Thoracic aorta (tissue), 2 donors: ENCODE measurements around the gene RDX. TPM values are rescaled to one million over a fixed set of nuclear protein-coding genes. Genes with fewer than 3 reads are reported as not detected.
A peak's percentile ranks its signal among the peaks of the same experiment; 100 is the strongest.

Source experiments
- ATAC-seq: fragments of 150-250 bp; one replicate; pipeline ENCODE4 v1.8.0; 2017; ENCODE audit warnings: low read depth; ENCODE audit not compliant: insufficient number of reproducible peaks, low FRiP score
- DNase-seq: peaks from one replicate; pipeline ENCODE4 v3.0.0-alpha.2; 2020; ENCODE audit warnings: low spot score
- H3K27ac ChIP-seq, 2 donors: fragments of 200-600 bp; sonication (generic); 1 replicate in 1 of 2; 2 replicates in 1 of 2; pipeline ENCODE4 v1.5.1; 2016; ENCODE audit warnings: mild to moderate bottlenecking in 2 of 2, moderate library complexity in 2 of 2
- H3K27me3 ChIP-seq: fragments of 200-600 bp; sonication (generic); replicated peaks from 2 replicates; pipeline ENCODE4 v1.6.0; 2016; ENCODE audit warnings: mild to moderate bottlenecking; ENCODE audit not compliant: insufficient read depth
- H3K36me3 ChIP-seq: fragments of 200-600 bp; sonication (generic); one replicate; pipeline ENCODE4 v1.5.1; 2016
- H3K4me1 ChIP-seq, 2 donors: fragments of 200-600 bp; sonication (generic); 1 replicate in 1 of 2; 2 replicates in 1 of 2; pipeline versions ENCODE4 v1.5.1 to v1.6.0; 2016; ENCODE audit warnings: low read depth in 2 of 2, mild to moderate bottlenecking in 1 of 2; ENCODE audit not compliant: control insufficient read depth in 1 of 2
- H3K4me3 ChIP-seq: fragments of 200-600 bp; sonication (generic); 2 replicates; pipeline ENCODE4 v1.5.1; 2016; ENCODE audit warnings: mild to moderate bottlenecking
- H3K9me3 ChIP-seq: fragments of 200-600 bp; sonication (generic); 2 replicates; pipeline ENCODE4 v1.5.1; 2016
- CTCF ChIP-seq: fragments of 200-600 bp; sonication (generic); IDR thresholded peaks from one replicate; pipeline ENCODE4 v1.5.1; 2019; ENCODE audit warnings: antibody characterized with exemption
- total RNA-seq, 2 donors: library from RNA; depleted of rRNA; stranded (reverse); fragments of >200 nt; gene quantifications; one replicate each; pipeline versions ENCODE4 v1.1.0 to v1.2.3, GENCODE V29; 2016

Gene RDX
- total RNA-seq, 2 donors from 2014 or later = 54.4 to 86.8 TPM

- DNase-seq (no peak), ATAC-seq (no peak)
- Histone ChIP-seq H3K4me1 (peaks cover 0 to 12% of the 10 kb centered on the region in 2 donors), H3K4me3 (no peak overlapping the region), H3K27me3 (no peaks in the 10 kb centered on the region), H3K36me3 (no peaks in the 10 kb centered on the region), H3K27ac (no peak overlapping the region), H3K9me3 (no peaks in the 10 kb centered on the region)
- no peak for TF ChIP-seq CTCF
These were observed 119.9 kb downstream of the RDX start for GRCh38 chr11:110176366-110177085.

GRCh38 chr11:110174645-110175310 lies 121.6 kb downstream of the RDX start:
- H3K27ac ChIP-seq = no peak overlapping the region
- DNase-seq (no peak), ATAC-seq (no peak)
- no peak for TF ChIP-seq CTCF
- no peaks in the 10 kb centered on the region for H3K9me3 ChIP-seq
- H3K4me1 ChIP-seq = peaks cover 0 to 12% of the 10 kb centered on the region in 2 donors
- peak overlapping the region; percentile 59 for H3K4me3 ChIP-seq
- no peaks in the 10 kb centered on the region for H3K36me3 ChIP-seq
- no peaks in the 10 kb centered on the region for H3K27me3 ChIP-seq

- H3K27ac ChIP-seq = no peak overlapping the region
- TF ChIP-seq CTCF = peak; percentile 77
These were observed 122.4 kb downstream of the RDX start for GRCh38 chr11:110173811-110174644.

GRCh38 chr11:110172468-110173065 lies 123.8 kb downstream of the RDX start:
- no peak overlapping the region for H3K27ac ChIP-seq
- ATAC-seq (no peak), DNase-seq (no peak)
- H3K36me3 ChIP-seq = no peaks in the 10 kb centered on the region
- peaks cover 0 to 12% of the 10 kb centered on the region in 2 donors for H3K4me1 ChIP-seq
- no peaks in the 10 kb centered on the region for H3K9me3 ChIP-seq
- no peak for TF ChIP-seq CTCF
- H3K27me3 ChIP-seq = no peaks in the 10 kb centered on the region
- no peak overlapping the region for H3K4me3 ChIP-seq

More at GRCh38 chr11:110173811-110174644, 122.4 kb downstream of the RDX start:
- ATAC-seq (peak; percentile 64), DNase-seq (no peak)
- Histone ChIP-seq H3K9me3 (no peaks in the 10 kb centered on the region), H3K36me3 (no peaks in the 10 kb centered on the region), H3K27me3 (no peaks in the 10 kb centered on the region), H3K4me1 (peaks cover 0 to 12% of the 10 kb centered on the region in 2 donors), H3K4me3 (peak overlapping the region; percentile 59)
